Gastroesophageal sphincter (tissue), 4 donors: ENCODE measurements around the gene RHBDD3. TPM values are rescaled to one million over a fixed set of nuclear protein-coding genes. Genes with fewer than 3 reads are reported as not detected.

Source experiments
- ATAC-seq: fragments of 150-250 bp; one replicate; pipeline ENCODE4 v1.9.1; 2016; ENCODE audit warnings: mild to moderate bottlenecking, moderate library complexity
- H3K27ac ChIP-seq, 4 donors: fragments of 200-600 bp; sonication (generic) in 3 of 4; 1 replicate in 3 of 4; 2 replicates in 1 of 4; pipeline ENCODE4 v1.5.1; 2016 to 2019
- H3K27me3 ChIP-seq: fragments of 200-600 bp; sonication (generic); one replicate; pipeline ENCODE4 v1.5.1; 2019
- H3K36me3 ChIP-seq, 2 donors: fragments of 200-600 bp; sonication (generic); one replicate each; pipeline ENCODE4 v1.5.1; 2019; ENCODE audit warnings: control low read depth in 1 of 2
- H3K4me1 ChIP-seq, 3 donors: fragments of 200-600 bp; sonication (generic); 1 replicate in 2 of 3; 2 replicates in 1 of 3; pipeline ENCODE4 v1.5.1; 2016 to 2019; ENCODE audit warnings: control low read depth in 2 of 3
- H3K4me3 ChIP-seq, 2 donors: fragments of 200-600 bp; sonication (generic); one replicate each; pipeline ENCODE4 v1.5.1; 2019; ENCODE audit warnings: mild to moderate bottlenecking in 1 of 2, moderate library complexity in 1 of 2
- H3K9me3 ChIP-seq, 3 donors: fragments of 200-600 bp; sonication (generic); one replicate each; pipeline ENCODE4 v1.5.1; 2017 to 2019; ENCODE audit warnings: control low read depth in 2 of 3
- EP300 ChIP-seq: sonication (generic); formaldehyde crosslinking; IDR thresholded peaks from one replicate; pipeline ENCODE4 v1.6.1; 2017; ENCODE audit warnings: antibody characterized with exemption, mild to moderate bottlenecking
- POLR2A ChIP-seq, 2 donors: fragments of 450-650 bp; IDR thresholded peaks; one replicate each; pipeline ENCODE4 v1.6.1; 2017; ENCODE audit warnings: antibody characterized with exemption in 2 of 2, mild to moderate bottlenecking in 2 of 2, moderate library complexity in 1 of 2
- POLR2AphosphoS5 ChIP-seq: sonication (generic); formaldehyde crosslinking; IDR thresholded peaks from one replicate; pipeline ENCODE4 v1.6.1; 2017; ENCODE audit warnings: antibody characterized with exemption
- WGBS, 2 donors: methylation state at CpG; one replicate each; pipeline ENCODE4 v1.1.5; 2018; ENCODE audit warnings: low coverage in 1 of 2; 5-methylcytosine and 5-hydroxymethylcytosine counted together
- total RNA-seq, 4 donors: library from RNA; depleted of rRNA; stranded (reverse); fragments of >200 nt; gene quantifications; one replicate each; pipeline ENCODE4 v1.1.0, GENCODE V29; 2016
- TF ChIP-seq, protein P1 (sequence below), 4 experiments: fragments of 200-600 bp in 2 of 4; fragments of 450-650 bp in 2 of 4; sonication (generic) in 1 of 4; IDR thresholded peaks; one replicate each; pipeline ENCODE4 v1.5.1; 2017 to 2019; ENCODE audit warnings: antibody characterized with exemption in 4 of 4, mild to moderate bottlenecking in 2 of 4, moderate library complexity in 2 of 4

The RHBDD3 gene
- total RNA-seq, result 10 to 100 TPM in 3 of 4 donors, 1 to 10 TPM in 1; 7.2 to 27.7 (median 19.6) TPM

DNA sequence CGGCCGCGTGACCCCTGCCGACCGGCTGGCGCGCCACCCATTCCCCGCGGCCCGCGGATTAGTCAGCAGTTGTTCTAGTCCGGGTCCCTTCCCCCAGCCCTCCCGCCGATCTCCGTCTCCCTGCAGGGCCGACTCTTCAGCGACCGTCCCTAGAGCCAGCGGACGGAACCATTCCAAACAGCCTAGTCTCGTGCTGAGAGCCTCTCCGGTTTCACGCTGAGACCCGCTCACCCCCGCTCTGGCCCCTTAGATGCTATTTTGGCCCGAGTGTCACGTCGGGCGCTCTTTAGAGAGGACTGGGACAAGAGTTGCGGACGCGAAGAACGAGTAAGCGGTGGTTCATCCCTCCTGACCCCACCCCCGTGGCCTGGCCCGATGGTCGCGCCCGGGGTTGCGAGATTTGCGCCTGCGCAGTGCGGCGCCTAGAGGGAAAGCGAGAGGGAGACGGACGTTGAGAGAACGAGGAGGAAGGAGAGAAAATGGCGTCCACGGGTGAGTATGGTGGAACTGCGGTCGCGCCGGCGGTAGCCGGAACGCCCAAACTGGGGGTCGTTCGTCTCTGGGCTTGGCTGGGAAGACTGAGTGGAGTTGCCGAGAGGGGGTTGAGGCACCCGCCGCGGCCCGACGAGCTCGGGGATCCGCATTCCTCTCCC lies at the start of gene RHBDD3, which contains the start of gene EWSR1:
Gene RHBDD3, minus strand, starts transcription at position 124 of the 653 bp plus-strand sequence. CDS start 2,355 bp downstream, outside the sequence.
Gene EWSR1, plus strand, starts transcription at position 411 of the 653 bp plus-strand sequence. Its CDS starts 69 bp downstream, at position 480.
- peak within 1 kb of the TSS; percentile 70 to 86 for H3K4me3 ChIP-seq
- 0 to 2% methylated on average over 1 to 11 of the region's 67 CpGs for WGBS, 2 donors
- H3K27ac ChIP-seq, result peak within 1 kb of the TSS; percentile 94 to 99 (median 96)
- H3K9me3 ChIP-seq, result no peaks in the 10 kb centered on the region
- peak; percentile 97 for ATAC-seq
- peaks cover 10 to 59% (median 39%) of the 10 kb centered on the region in 3 donors for H3K4me1 ChIP-seq
- peaks cover 0 to 37% of the 10 kb centered on the region in 2 donors for H3K36me3 ChIP-seq
- TF ChIP-seq POLR2A (IDR thresholded peaks at IDR 0.05) (peak; percentile 63 to 67), POLR2AphosphoS5 (peak; percentile 86), EP300 (no peak)
- TF ChIP-seq, protein P1, sequence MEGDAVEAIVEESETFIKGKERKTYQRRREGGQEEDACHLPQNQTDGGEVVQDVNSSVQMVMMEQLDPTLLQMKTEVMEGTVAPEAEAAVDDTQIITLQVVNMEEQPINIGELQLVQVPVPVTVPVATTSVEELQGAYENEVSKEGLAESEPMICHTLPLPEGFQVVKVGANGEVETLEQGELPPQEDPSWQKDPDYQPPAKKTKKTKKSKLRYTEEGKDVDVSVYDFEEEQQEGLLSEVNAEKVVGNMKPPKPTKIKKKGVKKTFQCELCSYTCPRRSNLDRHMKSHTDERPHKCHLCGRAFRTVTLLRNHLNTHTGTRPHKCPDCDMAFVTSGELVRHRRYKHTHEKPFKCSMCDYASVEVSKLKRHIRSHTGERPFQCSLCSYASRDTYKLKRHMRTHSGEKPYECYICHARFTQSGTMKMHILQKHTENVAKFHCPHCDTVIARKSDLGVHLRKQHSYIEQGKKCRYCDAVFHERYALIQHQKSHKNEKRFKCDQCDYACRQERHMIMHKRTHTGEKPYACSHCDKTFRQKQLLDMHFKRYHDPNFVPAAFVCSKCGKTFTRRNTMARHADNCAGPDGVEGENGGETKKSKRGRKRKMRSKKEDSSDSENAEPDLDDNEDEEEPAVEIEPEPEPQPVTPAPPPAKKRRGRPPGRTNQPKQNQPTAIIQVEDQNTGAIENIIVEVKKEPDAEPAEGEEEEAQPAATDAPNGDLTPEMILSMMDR (IDR thresholded peaks at IDR 0.05), result no peak
- no peaks in the 10 kb centered on the region for H3K27me3 ChIP-seq

DNA sequence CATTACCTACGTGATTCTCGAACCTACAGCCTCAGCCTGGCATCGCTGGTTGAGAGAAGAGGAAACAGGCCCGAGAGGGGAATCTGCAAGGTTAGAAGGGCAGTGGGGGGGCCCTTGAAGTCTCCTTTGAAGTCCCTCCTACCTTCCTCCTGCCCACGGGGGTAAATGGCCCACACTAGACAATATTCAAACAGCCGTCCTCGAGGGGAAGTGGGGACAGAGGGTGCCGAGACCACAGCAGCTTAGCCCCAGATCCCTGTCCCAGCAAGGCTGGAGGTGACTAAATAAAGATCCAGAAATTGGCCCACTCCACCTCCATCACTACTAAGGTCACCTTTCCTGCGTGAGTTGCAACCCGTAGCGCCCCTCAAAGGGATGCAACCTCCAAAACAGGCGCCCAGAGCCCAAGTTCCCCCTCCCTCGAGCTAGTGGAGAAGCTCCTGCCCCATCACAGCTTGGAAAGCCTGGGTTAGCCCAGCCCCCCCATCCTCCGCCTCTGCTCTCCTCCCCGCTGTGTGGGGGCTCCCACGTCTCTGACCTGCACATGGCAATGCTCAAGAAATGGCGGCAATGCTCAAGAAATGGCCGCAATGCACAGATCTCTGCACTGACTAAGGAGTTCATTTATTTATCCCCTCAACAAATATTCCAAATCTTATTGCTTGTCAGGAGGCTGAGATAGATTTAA lies 48.5 kb upstream of the RHBDD3 start:
- Histone ChIP-seq H3K4me3 (no peak overlapping the region), H3K9me3 (no peaks in the 10 kb centered on the region)
- WGBS, 2 donors, result 42 to 45% methylated on average over 5 to 6 of the region's 18 CpGs

DNA sequence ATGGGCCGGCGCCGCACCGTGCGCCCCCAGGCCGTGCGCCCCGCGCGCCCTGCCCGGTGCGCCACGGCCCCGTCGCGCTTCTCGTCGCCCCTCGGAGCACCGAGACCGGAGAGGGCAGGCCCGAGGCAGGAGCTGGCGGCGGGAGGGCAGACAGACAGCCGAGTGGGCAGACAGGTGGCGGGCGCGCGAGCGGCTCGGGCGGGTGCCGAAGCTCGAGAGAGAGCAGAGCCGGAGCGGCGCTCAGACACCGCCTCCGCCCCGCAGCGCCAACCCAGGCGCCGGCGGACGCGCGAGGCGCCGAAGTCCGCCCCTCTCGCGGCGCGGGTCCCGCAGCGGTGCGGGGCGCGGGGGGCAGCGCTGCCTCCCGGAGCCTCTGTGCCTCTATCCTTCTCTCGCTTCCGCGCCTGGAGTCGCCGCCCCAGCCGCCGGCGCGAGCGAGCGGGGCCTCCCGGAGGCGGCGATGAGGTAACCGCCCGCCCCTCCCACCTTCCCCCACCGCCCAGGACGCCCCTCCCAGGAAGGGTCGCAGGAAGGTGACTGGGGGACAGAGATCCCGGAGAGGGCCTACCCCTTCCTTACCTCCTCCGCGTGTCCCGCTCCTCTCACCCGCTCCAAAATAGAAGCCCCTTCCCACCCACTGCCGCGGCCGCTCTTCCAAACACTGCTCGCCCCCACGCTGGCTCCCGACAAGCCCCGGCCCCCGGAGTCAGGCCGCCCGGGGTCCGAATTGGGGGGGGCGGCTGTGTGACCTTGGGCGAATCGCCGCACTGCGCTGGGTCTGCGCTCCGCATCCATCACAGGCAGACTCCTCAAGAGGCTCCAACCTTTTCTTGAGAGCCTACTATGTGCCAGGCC lies 47.7 kb upstream of the RHBDD3 start, which contains the start of gene RASL10A:
Gene RASL10A, minus strand, starts transcription at position 412 of the 855 bp plus-strand sequence. CDS start 451 bp downstream, outside the sequence.
- H3K27me3 ChIP-seq, result peaks cover 39% of the 10 kb centered on the region
- peaks cover 0 to 55% (median 39%) of the 10 kb centered on the region in 3 donors for H3K4me1 ChIP-seq
- no peak within 1 kb of the TSS for H3K27ac ChIP-seq
- 56% methylated on average over 5 of the region's 103 CpGs; no CpG with 5 or more reads in 1 of the 2 donors for WGBS, 2 donors
- H3K4me3 ChIP-seq, result peak within 1 kb of the TSS in 1 of 2 donors; percentile 51
- ATAC-seq, result no peak
- no peak for TF ChIP-seq EP300
- TF ChIP-seq POLR2AphosphoS5, result no peak
- no peak for TF ChIP-seq POLR2A (IDR thresholded peaks at IDR 0.05)
- TF ChIP-seq, protein P1 (IDR thresholded peaks at IDR 0.05), result no peak
- no peaks in the 10 kb centered on the region for H3K9me3 ChIP-seq
- no peaks in the 10 kb centered on the region for H3K36me3 ChIP-seq

More for the DNA sequence above, 48.5 kb upstream of the RHBDD3 start:
- no peak for ATAC-seq
- Histone ChIP-seq H3K27me3 (peaks cover 39% of the 10 kb centered on the region), H3K36me3 (no peaks in the 10 kb centered on the region), H3K27ac (no peak overlapping the region), H3K4me1 (peaks cover 0 to 47% (median 34%) of the 10 kb centered on the region in 3 donors)
- TF ChIP-seq POLR2AphosphoS5, result no peak
- TF ChIP-seq POLR2A (IDR thresholded peaks at IDR 0.05), result no peak
- no peak for TF ChIP-seq EP300
- TF ChIP-seq, protein P1 (IDR thresholded peaks at IDR 0.05), result no peak

DNA sequence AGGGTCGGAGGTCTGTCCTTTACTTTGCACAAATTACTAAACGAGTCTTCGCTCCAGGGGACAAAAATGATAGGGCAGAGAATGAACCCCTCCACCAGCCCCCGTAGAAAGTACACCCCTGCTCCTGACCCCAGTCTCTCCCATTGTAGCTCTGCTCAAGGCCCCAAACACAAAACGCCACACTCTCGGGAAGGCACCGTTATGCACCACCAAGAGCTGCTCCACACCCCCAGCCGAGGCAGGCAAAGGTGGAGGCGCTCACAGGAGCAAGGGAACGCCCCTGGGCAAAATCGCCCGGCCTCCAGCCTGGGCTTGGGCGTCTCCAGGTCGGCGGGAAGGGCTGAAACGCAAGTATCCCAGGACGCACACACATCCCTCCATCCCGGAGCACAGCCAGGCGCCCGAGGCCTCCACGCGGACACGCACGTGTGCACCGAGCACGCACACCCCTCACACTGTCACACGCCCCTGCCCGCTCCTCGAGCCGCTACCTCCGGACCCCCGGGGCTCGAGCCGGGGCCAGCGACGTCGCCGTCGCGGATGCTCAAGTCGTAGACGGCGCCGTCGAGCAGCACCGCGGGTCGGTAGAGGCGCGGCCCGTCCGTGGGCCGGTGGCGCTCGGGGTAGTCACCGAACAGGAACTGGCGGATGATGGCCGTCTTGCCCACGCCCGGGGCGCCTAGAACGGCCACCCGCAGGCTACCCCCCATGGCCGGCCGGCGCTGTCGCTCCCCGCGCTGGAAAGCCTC lies 46.9 kb upstream of the RHBDD3 start:
- Histone ChIP-seq H3K4me3 (peak overlapping the region in 1 of 2 donors; percentile 51), H3K27ac (no peak overlapping the region), H3K4me1 (peaks cover 0 to 63% (median 45%) of the 10 kb centered on the region in 3 donors), H3K27me3 (peaks cover 39% of the 10 kb centered on the region), H3K9me3 (no peaks in the 10 kb centered on the region), H3K36me3 (no peaks in the 10 kb centered on the region)
- ATAC-seq, result no peak
- no CpG with 5 or more reads among the region's 69 CpGs for WGBS, 2 donors
- TF ChIP-seq POLR2AphosphoS5 (no peak), POLR2A (IDR thresholded peaks at IDR 0.05) (no peak), EP300 (no peak)
- TF ChIP-seq, protein P1 (IDR thresholded peaks at IDR 0.05), result no peak
